Kidney (tissue), 14 donors: ENCODE measurements around the gene LURAP1L. TPM values are rescaled to one million over a fixed set of nuclear protein-coding genes. Genes with fewer than 3 reads are reported as not detected.

Experiments used
- DNase-seq, 5 donors: peaks; one replicate each; pipeline ENCODE4 v3.0.0-alpha.2; 2013 to 2020
- FAIRE-seq: peaks from 2 replicates; lab custom pipeline; 2012; peaks lifted over from hg19 to GRCh38; lab: Jason Lieb, UNC
- H3K27ac ChIP-seq, 2 donors: one replicate each; pipeline ENCODE4 v1.7.0; 2013; ENCODE audit warnings: low read depth in 2 of 2, low read length in 2 of 2, inconsistent platforms in 1 of 2
- H3K27me3 ChIP-seq: one replicate; pipeline ENCODE4 v1.7.1; 2013; ENCODE audit warnings: low read length, inconsistent platforms; ENCODE audit not compliant: control insufficient read depth, insufficient read depth
- H3K36me3 ChIP-seq, 3 donors: one replicate each; pipeline versions ENCODE4 v1.7.0 to v1.7.1; 2013; ENCODE audit warnings: low read length in 3 of 3, control low read depth in 1 of 3, inconsistent platforms in 1 of 3; ENCODE audit not compliant: insufficient read depth in 3 of 3, control insufficient read depth in 2 of 3
- H3K4me1 ChIP-seq, 3 donors: one replicate each; pipeline versions ENCODE4 v1.7.0 to v1.7.1; 2013; ENCODE audit warnings: low read length in 3 of 3, inconsistent platforms in 1 of 3, low read depth in 1 of 3; ENCODE audit not compliant: control insufficient read depth in 2 of 3, insufficient read depth in 2 of 3
- H3K4me3 ChIP-seq, 3 donors: one replicate each; pipeline versions ENCODE4 v1.7.0 to v1.8.1; 2013; ENCODE audit warnings: low read length in 3 of 3, control low read depth in 1 of 3, inconsistent platforms in 1 of 3
- H3K9ac ChIP-seq, 3 donors: one replicate each; pipeline versions ENCODE4 v1.7.0 to v1.7.1; 2013; ENCODE audit warnings: low read length in 3 of 3, control low read depth in 1 of 3, inconsistent platforms in 1 of 3
- H3K9me3 ChIP-seq, 3 donors: one replicate each; pipeline versions ENCODE4 v1.7.0 to v1.7.1; 2013; ENCODE audit warnings: low read length in 3 of 3, control low read depth in 1 of 3, inconsistent platforms in 1 of 3; ENCODE audit not compliant: control insufficient read depth in 2 of 3, insufficient read depth in 1 of 3
- CTCF ChIP-seq: IDR thresholded peaks from 3 replicates; pipeline ENCODE4 v1.5.1; 2012; ENCODE audit warnings: mild to moderate bottlenecking, moderate library complexity, borderline replicate concordance; ENCODE audit not compliant: insufficient read depth; ENCODE audit errors: extremely low read depth
- intact Hi-C: fragments of 100-400 bp; cut with DNase I; formaldehyde crosslinking; loops from one replicate; pipeline ENCODE4 v1.11.1; 2022
- polyA plus RNA-seq: library from polyadenylated mRNA; stranded (reverse); fragments of 350-450 nt; fragmentation: Illumina TruSeq; extraction: RNeasy Lipid Tissue Mini Kit (QIAGEN cat#74804); gene quantifications from one replicate; pipeline ENCODE4 v1.2.3, GENCODE V29; 2014; ENCODE audit warnings: low read depth, low replicate concordance; ENCODE audit not compliant: insufficient read depth
- total RNA-seq: library from RNA; stranded (reverse); fragmentation: NEBNext Ultra II Directional; extraction: Animal tissue kit (Norgen Biotek cat#: 25700); gene quantifications from one replicate; pipeline ENCODE4 v1.2.1, GENCODE V29; 2021
- donor health status: control.
- donor health status: control.
- donor health status: control.
- donor health status: control.
- donor health status: control.
- donor health status: DM: yes; HTN: yes; CAD: no.
- donor health status: Normal renal cell carcinoma (clear cell type).

Gene LURAP1L
- total and polyA plus RNA-seq, 2 donors from 2014 or later: 3.8 to 11.1 TPM

GRCh38 chr9:12814877-12815237, 40.0 kb downstream of the LURAP1L start:
- Histone ChIP-seq H3K27me3 (no peaks in the 10 kb centered on the region), H3K9ac (peak overlapping the region in 2 of 3 donors; percentile 3 to 54), H3K27ac (peak overlapping the region; percentile 40 to 71), H3K4me3 (peak overlapping the region in 1 of 3 donors; percentile 17), H3K9me3 (no peaks in the 10 kb centered on the region), H3K4me1 (peaks cover 0 to 22% (median 4%) of the 10 kb centered on the region in 3 donors), H3K36me3 (no peaks in the 10 kb centered on the region)
- DNase-seq (no peak), FAIRE-seq (no peak)
- TF ChIP-seq CTCF: no peak
- intact Hi-C loops: no loop called here

GRCh38 chr9:12815888-12816287, 41.1 kb downstream of the LURAP1L start:
- intact Hi-C loops: no loop called here
- Histone ChIP-seq H3K4me3 (no peak overlapping the region), H3K9ac (no peak overlapping the region), H3K27me3 (no peaks in the 10 kb centered on the region), H3K36me3 (no peaks in the 10 kb centered on the region), H3K9me3 (no peaks in the 10 kb centered on the region), H3K4me1 (peaks cover 0 to 22% (median 4%) of the 10 kb centered on the region in 3 donors), H3K27ac (no peak overlapping the region)
- DNase-seq (no peak), FAIRE-seq (no peak)
- no peak for TF ChIP-seq CTCF

GRCh38 chr9:12816656-12817101, 41.9 kb downstream of the LURAP1L start:
- TF ChIP-seq CTCF: no peak
- H3K36me3 ChIP-seq: no peaks in the 10 kb centered on the region
- no peaks in the 10 kb centered on the region for H3K9me3 ChIP-seq
- no peak overlapping the region for H3K4me3 ChIP-seq
- H3K27me3 ChIP-seq: no peaks in the 10 kb centered on the region
- DNase-seq (no peak), FAIRE-seq (no peak)
- H3K4me1 ChIP-seq: peaks cover 0 to 22% (median 4%) of the 10 kb centered on the region in 3 donors
- intact Hi-C loops: no loop called here
- no peak overlapping the region for H3K9ac ChIP-seq
- no peak overlapping the region for H3K27ac ChIP-seq

- H3K27ac ChIP-seq: peak overlapping the region in 1 of 2 donors; percentile 36
- intact Hi-C loops: no loop called here
Observed at GRCh38 chr9:12817702-12818101, 42.9 kb downstream of the LURAP1L start.

More at GRCh38 chr9:12817702-12818101, 42.9 kb downstream of the LURAP1L start:
- Histone ChIP-seq H3K4me3 (no peak overlapping the region), H3K4me1 (peaks cover 0 to 22% (median 4%) of the 10 kb centered on the region in 3 donors), H3K36me3 (no peaks in the 10 kb centered on the region), H3K9me3 (no peaks in the 10 kb centered on the region), H3K9ac (no peak overlapping the region), H3K27me3 (no peaks in the 10 kb centered on the region)
- TF ChIP-seq CTCF: no peak
- FAIRE-seq (no peak), DNase-seq (peak; percentile 58 to 88 (median 69))
